Calu3 (cell line): ENCODE measurements around the gene ZNF823. TPM values are rescaled to one million over a fixed set of nuclear protein-coding genes. Genes with fewer than 3 reads are reported as not detected.
"Not testable (repeated sequence)": the region's sequence is repeated elsewhere in the genome, so short reads cannot be mapped to it uniquely, and the experiment has no call there.

Source experiments
- BruUV-seq: library from RNA; stranded (reverse); fragments of 400-500 nt; replicated peaks from 2 replicates; lab custom pipeline; 2021; lab: Mats Ljungman, UMichigan
- CTCF ChIA-PET: fragments of 300-600 bp; sonication (Branson Sonifier 250); formaldehyde crosslinking; loops from one replicate; lab custom pipeline; 2022; ENCODE audit warnings: antibody characterized with exemption; lab: Charles Lee
- DNase-seq: peaks from one replicate; pipeline ENCODE4 v3.0.0; 2022
- H3K27ac Mint-ChIP-seq: one replicate; pipeline ENCODE4 v1.8.0; 2022; ENCODE audit warnings: mixed read lengths; ENCODE audit not compliant: unreplicated experiment
- H3K27me3 Mint-ChIP-seq: one replicate; pipeline ENCODE4 v1.8.0; 2022; ENCODE audit warnings: mixed read lengths; ENCODE audit not compliant: unreplicated experiment
- H3K36me3 Mint-ChIP-seq: one replicate; pipeline ENCODE4 v1.8.0; 2022; ENCODE audit warnings: mild to moderate bottlenecking, moderate library complexity, mixed read lengths; ENCODE audit not compliant: insufficient read depth, unreplicated experiment
- H3K4me1 Mint-ChIP-seq: one replicate; pipeline ENCODE4 v1.8.0; 2022; ENCODE audit warnings: mild to moderate bottlenecking, low read depth, mixed read lengths; ENCODE audit not compliant: unreplicated experiment
- H3K4me3 Mint-ChIP-seq: one replicate; pipeline ENCODE4 v1.8.0; 2022; ENCODE audit warnings: mild to moderate bottlenecking, low read depth, moderate library complexity, mixed read lengths; ENCODE audit not compliant: unreplicated experiment
- H3K9me3 Mint-ChIP-seq: one replicate; pipeline ENCODE4 v1.8.0; 2022; ENCODE audit warnings: low read depth, mixed read lengths; ENCODE audit not compliant: unreplicated experiment
- intact Hi-C: fragments of 100-400 bp; cut with micrococcal nuclease; formaldehyde crosslinking; loops from one replicate; pipeline ENCODE4 v1.10.0; 2022; ENCODE audit not compliant: unreplicated experiment
- total RNA-seq: library from RNA; stranded (reverse); gene quantifications from 2 replicates; pipeline ENCODE4 v1.2.3, GENCODE V29; 2022
- TF ChIP-seq, protein P1 (sequence below): fragments of 200-600 bp; IDR thresholded peaks from one replicate; pipeline ENCODE4 v1.8.0; 2022; ENCODE audit warnings: antibody characterized with exemption; ENCODE audit not compliant: unreplicated experiment

ZNF823 gene
- total RNA-seq, 1 experiment from 2014 or later, result 7.4 TPM

DNA sequence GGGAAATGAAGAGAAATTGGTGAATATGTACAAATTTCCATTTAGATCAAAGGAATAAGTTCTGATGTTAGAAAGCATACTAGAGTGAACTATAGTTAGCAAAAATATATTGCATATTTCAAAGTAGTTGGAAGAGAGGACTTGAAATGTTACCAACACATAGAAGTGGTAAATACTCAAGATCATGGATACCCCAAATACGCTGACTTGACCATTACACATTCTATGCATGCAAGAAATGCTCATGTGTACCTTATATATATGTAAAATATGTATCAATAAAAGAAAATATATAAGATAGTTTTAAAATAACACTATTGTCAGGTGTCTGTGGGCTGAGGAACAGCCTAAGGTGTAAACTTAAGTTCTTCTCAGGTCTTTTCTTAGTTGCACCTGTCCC is 45.0 kb upstream of the ZNF823 start:
- DNase-seq, result no peak
- Mint-ChIP-seq H3K4me1 (no peaks in the 10 kb centered on the region), H3K27ac (no peak overlapping the region), H3K9me3 (peaks cover 5% of the 10 kb centered on the region), H3K27me3 (no peaks in the 10 kb centered on the region), H3K36me3 (peaks cover 10% of the 10 kb centered on the region), H3K4me3 (no peak overlapping the region)
- BruUV-seq, result no TSS peak
- TF ChIP-seq, protein P1, sequence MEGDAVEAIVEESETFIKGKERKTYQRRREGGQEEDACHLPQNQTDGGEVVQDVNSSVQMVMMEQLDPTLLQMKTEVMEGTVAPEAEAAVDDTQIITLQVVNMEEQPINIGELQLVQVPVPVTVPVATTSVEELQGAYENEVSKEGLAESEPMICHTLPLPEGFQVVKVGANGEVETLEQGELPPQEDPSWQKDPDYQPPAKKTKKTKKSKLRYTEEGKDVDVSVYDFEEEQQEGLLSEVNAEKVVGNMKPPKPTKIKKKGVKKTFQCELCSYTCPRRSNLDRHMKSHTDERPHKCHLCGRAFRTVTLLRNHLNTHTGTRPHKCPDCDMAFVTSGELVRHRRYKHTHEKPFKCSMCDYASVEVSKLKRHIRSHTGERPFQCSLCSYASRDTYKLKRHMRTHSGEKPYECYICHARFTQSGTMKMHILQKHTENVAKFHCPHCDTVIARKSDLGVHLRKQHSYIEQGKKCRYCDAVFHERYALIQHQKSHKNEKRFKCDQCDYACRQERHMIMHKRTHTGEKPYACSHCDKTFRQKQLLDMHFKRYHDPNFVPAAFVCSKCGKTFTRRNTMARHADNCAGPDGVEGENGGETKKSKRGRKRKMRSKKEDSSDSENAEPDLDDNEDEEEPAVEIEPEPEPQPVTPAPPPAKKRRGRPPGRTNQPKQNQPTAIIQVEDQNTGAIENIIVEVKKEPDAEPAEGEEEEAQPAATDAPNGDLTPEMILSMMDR, result no peak
- intact Hi-C loops, result no loop called here
- CTCF ChIA-PET, result no interaction called here

- Mint-ChIP-seq H3K36me3 (peaks cover 10% of the 10 kb centered on the region), H3K4me1 (no peaks in the 10 kb centered on the region), H3K27ac (no peak overlapping the region), H3K4me3 (no peak overlapping the region), H3K9me3 (peaks cover 5% of the 10 kb centered on the region), H3K27me3 (no peaks in the 10 kb centered on the region)
- BruUV-seq, result no TSS peak
- intact Hi-C loops, result no loop called here
- CTCF ChIA-PET, result no interaction called here
- TF ChIP-seq, protein P1, result no peak
- DNase-seq, result no peak
These were observed 42.7 kb upstream of the ZNF823 start for GRCh38 chr19:11781295-11782057.

- Mint-ChIP-seq H3K4me3 (no peak overlapping the region), H3K9me3 (peaks cover 5% of the 10 kb centered on the region), H3K4me1 (no peaks in the 10 kb centered on the region), H3K27me3 (no peaks in the 10 kb centered on the region), H3K27ac (no peak overlapping the region), H3K36me3 (peaks cover 10% of the 10 kb centered on the region)
- CTCF ChIA-PET, result no interaction called here
- no peak for DNase-seq
- TF ChIP-seq, protein P1, result no peak
- BruUV-seq, result no TSS peak
- intact Hi-C loops, result no loop called here
These were observed 41.8 kb upstream of the ZNF823 start for GRCh38 chr19:11780431-11781020.

GRCh38 chr19:11776669-11777068 is 37.9 kb upstream of the ZNF823 start:
- CTCF ChIA-PET, result not testable (repeated sequence)

DNA sequence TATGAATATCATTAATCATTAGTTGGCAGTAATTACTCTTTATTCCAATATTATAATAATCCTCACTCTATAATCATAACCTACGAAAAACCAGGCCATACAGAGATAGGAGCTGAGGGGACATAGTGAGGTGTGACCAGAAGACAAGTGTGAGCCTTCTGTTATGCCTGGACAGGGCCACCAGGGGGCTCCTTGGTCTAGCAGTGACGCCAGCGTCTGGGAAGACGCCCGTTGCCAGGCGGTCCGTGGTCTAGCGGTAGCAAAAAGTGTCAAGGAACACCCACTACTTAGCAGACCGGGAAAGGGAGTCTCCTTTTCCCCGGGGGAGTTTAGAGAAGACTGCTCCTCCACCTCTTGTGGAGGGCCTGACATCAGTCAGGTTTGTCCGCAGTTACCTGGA is 32.8 kb upstream of the ZNF823 start:
- H3K4me3 Mint-ChIP-seq, intact Hi-C loops, CTCF ChIA-PET, DNase-seq, H3K4me1 Mint-ChIP-seq, H3K27me3 Mint-ChIP-seq, BruUV-seq, H3K27ac Mint-ChIP-seq, H3K9me3 Mint-ChIP-seq: not testable (repeated sequence)
- H3K36me3 Mint-ChIP-seq, result peaks cover 20% of the 10 kb centered on the region

More at GRCh38 chr19:11776669-11777068, 37.9 kb upstream of the ZNF823 start:
- H3K27ac Mint-ChIP-seq, H3K36me3 Mint-ChIP-seq, H3K4me3 Mint-ChIP-seq, DNase-seq, intact Hi-C loops, BruUV-seq, H3K4me1 Mint-ChIP-seq, H3K27me3 Mint-ChIP-seq, H3K9me3 Mint-ChIP-seq: not testable (repeated sequence)
